OCI-LY1 (cell line): Measurements from ENCODE around the gene KLHL26.

Experiments
- EZH2 ChIP-seq: fragments of 200-600 bp; sonication (generic), shearing (Covaris generic); IDR thresholded peaks from 2 replicates; pipeline ENCODE4 v1.8.0; 2017; ENCODE audit warnings: borderline replicate concordance, mixed run types, mild to moderate bottlenecking, antibody characterized with exemption, low read length, moderate library complexity, mixed read lengths
- TF ChIP-seq, protein P1 (sequence below): fragments of 200-600 bp; sonication (generic), shearing (Covaris generic); IDR thresholded peaks from 2 replicates; pipeline ENCODE4 v1.5.1; 2017; ENCODE audit warnings: mild to moderate bottlenecking, antibody characterized with exemption, low read length, moderate library complexity, mixed read lengths

- TF ChIP-seq, protein P1, sequence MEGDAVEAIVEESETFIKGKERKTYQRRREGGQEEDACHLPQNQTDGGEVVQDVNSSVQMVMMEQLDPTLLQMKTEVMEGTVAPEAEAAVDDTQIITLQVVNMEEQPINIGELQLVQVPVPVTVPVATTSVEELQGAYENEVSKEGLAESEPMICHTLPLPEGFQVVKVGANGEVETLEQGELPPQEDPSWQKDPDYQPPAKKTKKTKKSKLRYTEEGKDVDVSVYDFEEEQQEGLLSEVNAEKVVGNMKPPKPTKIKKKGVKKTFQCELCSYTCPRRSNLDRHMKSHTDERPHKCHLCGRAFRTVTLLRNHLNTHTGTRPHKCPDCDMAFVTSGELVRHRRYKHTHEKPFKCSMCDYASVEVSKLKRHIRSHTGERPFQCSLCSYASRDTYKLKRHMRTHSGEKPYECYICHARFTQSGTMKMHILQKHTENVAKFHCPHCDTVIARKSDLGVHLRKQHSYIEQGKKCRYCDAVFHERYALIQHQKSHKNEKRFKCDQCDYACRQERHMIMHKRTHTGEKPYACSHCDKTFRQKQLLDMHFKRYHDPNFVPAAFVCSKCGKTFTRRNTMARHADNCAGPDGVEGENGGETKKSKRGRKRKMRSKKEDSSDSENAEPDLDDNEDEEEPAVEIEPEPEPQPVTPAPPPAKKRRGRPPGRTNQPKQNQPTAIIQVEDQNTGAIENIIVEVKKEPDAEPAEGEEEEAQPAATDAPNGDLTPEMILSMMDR, result no peak
- TF ChIP-seq EZH2, result no peak
Measured at GRCh38 chr19:18670312-18670711, 33.5 kb downstream of the KLHL26 start.
